IPS DF 6.9 (cell line): ENCODE data around the gene ANKRD40.

ENCODE experiments used
- DNase-seq: peaks from one replicate; pipeline ENCODE4 v3.0.0-alpha.2; 2013; ENCODE audit warnings: low read depth, low spot score
- H3K27ac ChIP-seq: one replicate; pipeline ENCODE4 v1.5.1; 2013; ENCODE audit warnings: low read length, control low read depth
- H3K27me3 ChIP-seq: 2 replicates; pipeline ENCODE4 v1.6.1; 2013; ENCODE audit warnings: mild to moderate bottlenecking, low read length; ENCODE audit not compliant: control insufficient read depth, insufficient read depth
- H3K36me3 ChIP-seq: 2 replicates; pipeline ENCODE4 v1.6.1; 2013; ENCODE audit warnings: low read length; ENCODE audit not compliant: control insufficient read depth, insufficient read depth
- H3K4me1 ChIP-seq: 2 replicates; pipeline ENCODE4 v1.6.1; 2013; ENCODE audit warnings: low read length; ENCODE audit not compliant: control insufficient read depth, insufficient read depth
- H3K4me3 ChIP-seq: 2 replicates; pipeline ENCODE4 v1.5.1; 2013; ENCODE audit warnings: mild to moderate bottlenecking, low read length
- H3K9me3 ChIP-seq: 2 replicates; pipeline ENCODE4 v1.6.1; 2013; ENCODE audit warnings: low read length, inconsistent platforms; ENCODE audit not compliant: control insufficient read depth, insufficient read depth
- WGBS: extraction: QIAGEN DNeasy Blood & Tissue Kit; methylation state at CpG from one replicate; pipeline ENCODE4 v1.1.7; 2013; ENCODE audit warnings: mixed read lengths, missing lambda C conversion rate; ENCODE audit not compliant: insufficient read length, insufficient coverage; 5-methylcytosine and 5-hydroxymethylcytosine counted together

ANKRD40 gene

GRCh38 chr17:50680126-50680525 is 27.6 kb downstream of the ANKRD40 start:
- Histone ChIP-seq H3K27ac (no peak overlapping the region), H3K36me3 (no peaks in the 10 kb centered on the region)

GRCh38 chr17:50679008-50679544 is 28.6 kb downstream of the ANKRD40 start:
- Histone ChIP-seq H3K36me3 (no peaks in the 10 kb centered on the region), H3K4me3 (no peak overlapping the region), H3K27ac (no peak overlapping the region), H3K9me3 (no peaks in the 10 kb centered on the region), H3K4me1 (no peaks in the 10 kb centered on the region), H3K27me3 (no peaks in the 10 kb centered on the region)
- no CpG with 5 or more reads among the region's 11 CpGs for WGBS
- no peak for DNase-seq

More at GRCh38 chr17:50680126-50680525, 27.6 kb downstream of the ANKRD40 start:
- Histone ChIP-seq H3K4me3 (no peak overlapping the region), H3K9me3 (no peaks in the 10 kb centered on the region), H3K4me1 (peaks cover 2% of the 10 kb centered on the region; the same call in 1 of the 2 replicates), H3K27me3 (no peaks in the 10 kb centered on the region)
- no CpG with 5 or more reads among the region's 5 CpGs for WGBS
- DNase-seq = no peak

GRCh38 chr17:50677851-50678375 is 29.8 kb downstream of the ANKRD40 start:
- H3K36me3 ChIP-seq = no peaks in the 10 kb centered on the region
- H3K4me1 ChIP-seq = no peaks in the 10 kb centered on the region; the same call in 1 of the 2 replicates
- no peak for DNase-seq
- H3K27me3 ChIP-seq = no peaks in the 10 kb centered on the region
- WGBS = no CpG with 5 or more reads among the region's 12 CpGs
- no peaks in the 10 kb centered on the region for H3K9me3 ChIP-seq
- H3K4me3 ChIP-seq = no peak overlapping the region
- H3K27ac ChIP-seq = no peak overlapping the region

- Histone ChIP-seq H3K27me3 (no peaks in the 10 kb centered on the region), H3K4me3 (no peak overlapping the region), H3K9me3 (no peaks in the 10 kb centered on the region), H3K27ac (no peak overlapping the region), H3K4me1 (no peaks in the 10 kb centered on the region; the same call in 1 of the 2 replicates), H3K36me3 (no peaks in the 10 kb centered on the region)
- DNase-seq = no peak
- WGBS = no CpG with 5 or more reads among the region's 24 CpGs
Observed at GRCh38 chr17:50676065-50676975, 31.4 kb downstream of the ANKRD40 start.

- no CpG with 5 or more reads among the region's 7 CpGs for WGBS
- H3K27ac ChIP-seq = no peak overlapping the region
- H3K9me3 ChIP-seq = no peaks in the 10 kb centered on the region
- H3K27me3 ChIP-seq = no peaks in the 10 kb centered on the region
- no peaks in the 10 kb centered on the region; the same call in 1 of the 2 replicates for H3K4me1 ChIP-seq
- no peak overlapping the region for H3K4me3 ChIP-seq
- no peaks in the 10 kb centered on the region for H3K36me3 ChIP-seq
- no peak for DNase-seq
Observed at GRCh38 chr17:50675627-50676026, 32.1 kb downstream of the ANKRD40 start.

GRCh38 chr17:50675190-50675589 is 32.5 kb downstream of the ANKRD40 start:
- H3K36me3 ChIP-seq = no peaks in the 10 kb centered on the region
- no CpG with 5 or more reads among the region's 3 CpGs for WGBS
- H3K4me1 ChIP-seq = no peaks in the 10 kb centered on the region; the same call in 1 of the 2 replicates
- no peaks in the 10 kb centered on the region for H3K9me3 ChIP-seq
- no peak overlapping the region for H3K27ac ChIP-seq
- H3K27me3 ChIP-seq = no peaks in the 10 kb centered on the region
- no peak for DNase-seq
- H3K4me3 ChIP-seq = no peak overlapping the region

- no peak for DNase-seq
- Histone ChIP-seq H3K4me3 (no peak overlapping the region), H3K36me3 (no peaks in the 10 kb centered on the region), H3K9me3 (no peaks in the 10 kb centered on the region), H3K27me3 (no peaks in the 10 kb centered on the region), H3K27ac (no peak overlapping the region), H3K4me1 (peaks cover 3% of the 10 kb centered on the region; the same call in 1 of the 2 replicates)
- no CpG with 5 or more reads among the region's 20 CpGs for WGBS
Observed at GRCh38 chr17:50672831-50673551, 34.7 kb downstream of the ANKRD40 start.

GRCh38 chr17:50672071-50672470 is 35.6 kb downstream of the ANKRD40 start:
- Histone ChIP-seq H3K4me1 (peaks cover 3% of the 10 kb centered on the region; the same call in 1 of the 2 replicates), H3K36me3 (no peaks in the 10 kb centered on the region), H3K9me3 (no peaks in the 10 kb centered on the region), H3K4me3 (no peak overlapping the region), H3K27ac (no peak overlapping the region), H3K27me3 (no peaks in the 10 kb centered on the region)
- WGBS = 100% methylated on average over 1 of the region's 5 CpGs
- DNase-seq = no peak

GRCh38 chr17:50668838-50669581 is 38.7 kb downstream of the ANKRD40 start:
- Histone ChIP-seq H3K9me3 (no peaks in the 10 kb centered on the region), H3K36me3 (no peaks in the 10 kb centered on the region), H3K4me1 (peaks cover 3% of the 10 kb centered on the region; the same call in 1 of the 2 replicates), H3K4me3 (no peak overlapping the region), H3K27ac (no peak overlapping the region), H3K27me3 (no peaks in the 10 kb centered on the region)
- no CpG with 5 or more reads among the region's 9 CpGs for WGBS
- DNase-seq = no peak
